Neural cell (in vitro differentiated cells): ENCODE measurements around the gene DPY30. TPM values are rescaled to one million over a fixed set of nuclear protein-coding genes. Genes with fewer than 3 reads are reported as not detected.
A peak's percentile ranks its signal among the peaks of the same experiment; 100 is the strongest.

Experiments
- H2AFZ ChIP-seq: fragments of 200-600, 300-800 bp; sonication (generic), shearing (Covaris generic); 2 replicates; pipeline ENCODE4 v1.6.0; 2014; ENCODE audit warnings: low read depth, mild to moderate bottlenecking, antibody characterized with exemption, low read length, moderate library complexity
- H3F3A ChIP-seq: fragments of 200-600 bp; shearing (Covaris generic); 2 replicates; pipeline ENCODE4 v1.6.1; 2016; ENCODE audit warnings: mild to moderate bottlenecking, moderate library complexity, mixed read lengths, antibody characterized with exemption, low read length; ENCODE audit not compliant: insufficient read depth, poor library complexity, severe bottlenecking
- H3K27ac ChIP-seq: fragments of 200-600, 300-800 bp; sonication (generic), shearing (Covaris generic); 2 replicates; pipeline ENCODE4 v1.5.1; 2014; ENCODE audit warnings: mild to moderate bottlenecking, low read length, moderate library complexity
- H3K27me3 ChIP-seq: fragments of 300-800, 200-600 bp; sonication (generic), shearing (Covaris generic); 2 replicates; pipeline ENCODE4 v1.6.0; 2014; ENCODE audit warnings: mild to moderate bottlenecking, low read depth, low read length, moderate library complexity; ENCODE audit not compliant: insufficient read depth
- H3K36me3 ChIP-seq: fragments of 300-800, 200-600 bp; sonication (generic), shearing (Covaris generic); 2 replicates; pipeline ENCODE4 v1.5.1; 2014; ENCODE audit warnings: mild to moderate bottlenecking, antibody characterized with exemption, low read length, moderate library complexity; ENCODE audit not compliant: insufficient read depth
- H3K4me2 ChIP-seq: fragments of 300-800, 200-600 bp; sonication (generic), shearing (Covaris generic); 2 replicates; pipeline ENCODE4 v1.6.0; 2014; ENCODE audit warnings: mild to moderate bottlenecking, low read length
- H3K4me3 ChIP-seq: fragments of 300-800, 200-600 bp; sonication (generic), shearing (Covaris generic); 2 replicates; pipeline ENCODE4 v1.5.1; 2014; ENCODE audit warnings: mild to moderate bottlenecking, low read length, moderate library complexity
- H3K79me2 ChIP-seq: fragments of 200-600 bp; shearing (Covaris generic); replicated peaks from 2 replicates; pipeline ENCODE4 v1.6.0; 2014; ENCODE audit warnings: mild to moderate bottlenecking, low read length, moderate library complexity; ENCODE audit not compliant: insufficient read depth
- H3K9ac ChIP-seq: fragments of 300-800, 200-600 bp; sonication (generic), shearing (Covaris generic); 2 replicates; pipeline ENCODE4 v1.6.1; 2016; ENCODE audit warnings: mild to moderate bottlenecking, low read length, mixed read lengths
- H3K9me2 ChIP-seq: fragments of 200-600 bp; shearing (Covaris generic); 2 replicates; pipeline ENCODE4 v1.6.1; 2016; ENCODE audit warnings: mild to moderate bottlenecking, low read length, mixed read lengths; ENCODE audit not compliant: insufficient read depth
- H3K9me3 ChIP-seq: fragments of 200-600, 300-800 bp; sonication (generic), shearing (Covaris generic); 2 replicates; pipeline ENCODE4 v1.6.1; 2016; ENCODE audit warnings: mild to moderate bottlenecking, mixed run types, low read length, moderate library complexity, mixed read lengths
- H4K20me1 ChIP-seq: fragments of 200-600 bp; shearing (Covaris generic); 2 replicates; pipeline ENCODE4 v1.6.1; 2016; ENCODE audit warnings: mild to moderate bottlenecking, mixed run types; ENCODE audit not compliant: insufficient read depth
- CTCF ChIP-seq: fragments of 450-650 bp; IDR thresholded peaks from 2 replicates; pipeline ENCODE4 v1.5.1; 2014; ENCODE audit warnings: antibody characterized with exemption, mild to moderate bottlenecking, moderate library complexity; ENCODE audit not compliant: poor library complexity, severe bottlenecking
- EP300 ChIP-seq: fragments of 450-650 bp; conservative IDR thresholded peaks from 2 replicates; pipeline ENCODE4 v1.6.1; 2014; ENCODE audit warnings: antibody characterized with exemption, mild to moderate bottlenecking, moderate library complexity; ENCODE audit not compliant: poor library complexity, severe bottlenecking
- EZH2 ChIP-seq: fragments of 200-600, 300-800 bp; shearing (Covaris generic), sonication (generic); IDR thresholded peaks from 2 replicates; pipeline ENCODE4 v1.6.1; 2014; ENCODE audit warnings: antibody characterized with exemption, low read length, borderline replicate concordance, mild to moderate bottlenecking; ENCODE audit not compliant: insufficient read depth, poor library complexity, severe bottlenecking
- MXI1 ChIP-seq: fragments of 450-650 bp; conservative IDR thresholded peaks from 2 replicates; pipeline ENCODE4 v1.6.1; 2014; ENCODE audit warnings: antibody characterized with exemption, mild to moderate bottlenecking; ENCODE audit not compliant: poor library complexity, severe bottlenecking
- POLR2AphosphoS5 ChIP-seq: IDR thresholded peaks from 2 replicates; pipeline ENCODE4 v1.6.1; 2012
- RAD21 ChIP-seq: fragments of 450-650 bp; conservative IDR thresholded peaks from 2 replicates; pipeline ENCODE4 v1.6.1; 2014; ENCODE audit warnings: antibody characterized with exemption, mild to moderate bottlenecking, moderate library complexity
- SMC3 ChIP-seq: fragments of 450-650 bp; conservative IDR thresholded peaks from 2 replicates; pipeline ENCODE4 v1.6.1; 2014; ENCODE audit warnings: antibody characterized with exemption, mild to moderate bottlenecking, moderate library complexity; ENCODE audit not compliant: poor library complexity
- TAF1 ChIP-seq: IDR thresholded peaks from 2 replicates; pipeline ENCODE4 v1.6.1; 2012; ENCODE audit warnings: low read depth
- polyA plus RNA-seq: library from polyadenylated mRNA; depleted of rRNA; stranded (reverse); fragments of >200 nt; gene quantifications from 2 replicates; pipeline ENCODE4 v1.2.3, GENCODE V29; 2014
- TF ChIP-seq, protein P1 (sequence below): IDR thresholded peaks from 2 replicates; pipeline ENCODE4 v1.6.1; 2012; ENCODE audit warnings: borderline replicate concordance

Gene DPY30
- polyA plus RNA-seq, 1 donor from 2014 or later, result 201 TPM

DNA sequence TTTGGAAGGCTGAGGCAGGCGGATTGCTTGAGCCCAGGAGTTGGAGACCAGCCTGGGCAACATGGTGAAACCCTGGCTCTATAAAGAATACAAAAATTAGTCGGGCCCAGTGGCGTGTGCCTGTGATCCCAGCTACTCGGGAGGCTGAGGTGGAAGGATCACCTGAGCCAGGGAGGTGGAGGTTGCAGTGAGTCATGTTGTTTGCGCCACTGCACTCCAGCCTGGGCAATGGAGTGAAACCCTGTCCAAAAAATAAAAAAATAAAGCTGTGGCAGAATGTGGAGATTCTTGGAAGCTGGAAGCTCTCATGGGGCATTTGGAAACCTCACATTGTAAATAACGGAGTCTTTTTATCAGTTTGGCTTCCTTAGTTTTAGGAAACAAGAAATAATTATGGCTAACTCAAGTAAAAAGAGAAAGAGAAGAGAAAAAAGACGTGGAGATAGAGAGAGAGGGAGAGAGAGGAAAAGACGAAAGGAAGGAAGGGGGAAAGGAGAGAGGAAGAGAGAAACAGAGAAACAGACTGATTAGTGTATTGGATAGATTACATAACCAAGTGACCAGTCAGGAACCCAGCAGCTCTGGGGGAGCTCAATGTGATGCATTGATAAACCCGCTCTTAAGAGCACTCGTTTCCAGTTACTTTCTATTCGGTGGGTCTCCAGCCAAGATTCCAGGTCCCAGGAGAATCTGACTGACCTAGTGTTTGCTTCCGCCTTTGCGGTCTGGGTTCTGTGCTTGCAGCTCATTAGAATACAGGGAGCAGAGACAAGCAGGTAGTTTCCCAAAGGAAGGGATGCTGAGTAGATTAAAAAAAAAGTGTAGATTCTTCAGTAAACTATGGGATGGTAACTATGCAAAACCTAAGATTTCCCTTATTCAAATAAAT is 22.6 kb upstream of the DPY30 start:
- Histone ChIP-seq H3K27me3 (no peaks in the 10 kb centered on the region), H3K9me3 (no peaks in the 10 kb centered on the region), H3F3A (peaks cover 6% of the 10 kb centered on the region), H2AFZ (peak overlapping the region; percentile 46), H3K79me2 (peaks cover 26% of the 10 kb centered on the region), H3K4me2 (peak overlapping the region; percentile 56), H3K9me2 (no peaks in the 10 kb centered on the region), H3K36me3 (no peaks in the 10 kb centered on the region), H3K4me3 (peak overlapping the region; percentile 85), H3K9ac (peak overlapping the region; percentile 75), H3K27ac (peak overlapping the region; percentile 85), H4K20me1 (no peaks in the 10 kb centered on the region)
- TF ChIP-seq CTCF, result no peak
- no peak for TF ChIP-seq POLR2AphosphoS5
- no peak for TF ChIP-seq EP300
- TF ChIP-seq, protein P1, sequence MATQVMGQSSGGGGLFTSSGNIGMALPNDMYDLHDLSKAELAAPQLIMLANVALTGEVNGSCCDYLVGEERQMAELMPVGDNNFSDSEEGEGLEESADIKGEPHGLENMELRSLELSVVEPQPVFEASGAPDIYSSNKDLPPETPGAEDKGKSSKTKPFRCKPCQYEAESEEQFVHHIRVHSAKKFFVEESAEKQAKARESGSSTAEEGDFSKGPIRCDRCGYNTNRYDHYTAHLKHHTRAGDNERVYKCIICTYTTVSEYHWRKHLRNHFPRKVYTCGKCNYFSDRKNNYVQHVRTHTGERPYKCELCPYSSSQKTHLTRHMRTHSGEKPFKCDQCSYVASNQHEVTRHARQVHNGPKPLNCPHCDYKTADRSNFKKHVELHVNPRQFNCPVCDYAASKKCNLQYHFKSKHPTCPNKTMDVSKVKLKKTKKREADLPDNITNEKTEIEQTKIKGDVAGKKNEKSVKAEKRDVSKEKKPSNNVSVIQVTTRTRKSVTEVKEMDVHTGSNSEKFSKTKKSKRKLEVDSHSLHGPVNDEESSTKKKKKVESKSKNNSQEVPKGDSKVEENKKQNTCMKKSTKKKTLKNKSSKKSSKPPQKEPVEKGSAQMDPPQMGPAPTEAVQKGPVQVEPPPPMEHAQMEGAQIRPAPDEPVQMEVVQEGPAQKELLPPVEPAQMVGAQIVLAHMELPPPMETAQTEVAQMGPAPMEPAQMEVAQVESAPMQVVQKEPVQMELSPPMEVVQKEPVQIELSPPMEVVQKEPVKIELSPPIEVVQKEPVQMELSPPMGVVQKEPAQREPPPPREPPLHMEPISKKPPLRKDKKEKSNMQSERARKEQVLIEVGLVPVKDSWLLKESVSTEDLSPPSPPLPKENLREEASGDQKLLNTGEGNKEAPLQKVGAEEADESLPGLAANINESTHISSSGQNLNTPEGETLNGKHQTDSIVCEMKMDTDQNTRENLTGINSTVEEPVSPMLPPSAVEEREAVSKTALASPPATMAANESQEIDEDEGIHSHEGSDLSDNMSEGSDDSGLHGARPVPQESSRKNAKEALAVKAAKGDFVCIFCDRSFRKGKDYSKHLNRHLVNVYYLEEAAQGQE, result no peak
- TF ChIP-seq TAF1, result no peak
- no peak for TF ChIP-seq MXI1
- TF ChIP-seq RAD21, result no peak

GRCh38 chr2:32061430-32061829 is 21.8 kb upstream of the DPY30 start:
- Histone ChIP-seq H3F3A (peaks cover 6% of the 10 kb centered on the region), H3K9me3 (no peaks in the 10 kb centered on the region), H3K27me3 (no peaks in the 10 kb centered on the region), H3K9ac (no peak overlapping the region), H3K36me3 (no peaks in the 10 kb centered on the region), H3K4me2 (no peak overlapping the region), H4K20me1 (no peaks in the 10 kb centered on the region), H3K27ac (no peak overlapping the region), H3K79me2 (peaks cover 18% of the 10 kb centered on the region), H2AFZ (no peak overlapping the region), H3K4me3 (no peak overlapping the region), H3K9me2 (no peaks in the 10 kb centered on the region)
- TF ChIP-seq MXI1 (no peak), EP300 (no peak), TAF1 (no peak), CTCF (no peak), EZH2 (no peak), RAD21 (no peak), SMC3 (no peak), POLR2AphosphoS5 (no peak)
- TF ChIP-seq, protein P1, result no peak
